CD8-positive, alpha-beta memory T cell (primary cell): Measurements from ENCODE around the gene NCKAP5. TPM values are rescaled to one million over a fixed set of nuclear protein-coding genes. Genes with fewer than 3 reads are reported as not detected.

Source experiments
- CTCF ChIA-PET: fragments of 350-600 bp; sonication (Branson Sonifier 250); formaldehyde crosslinking; loops from one replicate; lab custom pipeline; 2021; ENCODE audit warnings: antibody characterized with exemption; lab: Charles Lee
- POLR2A ChIA-PET: fragments of 350-600 bp; sonication (Branson Sonifier 250); formaldehyde crosslinking; loops from one replicate; lab custom pipeline; 2021; ENCODE audit warnings: antibody characterized with exemption; lab: Charles Lee
- DNase-seq, 5 donors: peaks; one replicate each; pipeline versions ENCODE4 v3.0.0 to v3.0.0-alpha.2; 2020 to 2022; ENCODE audit warnings: mixed read lengths in 1 of 5
- H3K27ac ChIP-seq: one replicate; pipeline ENCODE4 v1.7.0; 2013; ENCODE audit warnings: low read depth, mild to moderate bottlenecking, low read length, moderate library complexity
- H3K27me3 ChIP-seq: 2 replicates; pipeline ENCODE4 v1.7.0; 2013; ENCODE audit warnings: low read length, mild to moderate bottlenecking; ENCODE audit not compliant: insufficient read depth, poor library complexity, severe bottlenecking
- H3K36me3 ChIP-seq: 2 replicates; pipeline ENCODE4 v1.7.0; 2013; ENCODE audit warnings: mild to moderate bottlenecking, low read length, moderate library complexity; ENCODE audit not compliant: insufficient read depth
- H3K4me1 ChIP-seq: 2 replicates; pipeline ENCODE4 v1.7.0; 2013; ENCODE audit warnings: mild to moderate bottlenecking, low read length, moderate library complexity; ENCODE audit not compliant: insufficient read depth
- H3K4me3 ChIP-seq: 2 replicates; pipeline ENCODE4 v1.7.0; 2013; ENCODE audit warnings: mild to moderate bottlenecking, low read length
- H3K9me3 ChIP-seq: 2 replicates; pipeline ENCODE4 v1.7.0; 2013; ENCODE audit warnings: mild to moderate bottlenecking, low read length
- H3K27ac Mint-ChIP-seq, 8 donors: one replicate each; pipeline ENCODE4 v1.8.0; 2020 to 2021; ENCODE audit warnings: mixed read lengths in 8 of 8, mild to moderate bottlenecking in 6 of 8, inconsistent platforms in 3 of 8, moderate library complexity in 3 of 8
- H3K27me3 Mint-ChIP-seq, 2 donors: one replicate each; pipeline ENCODE4 v1.8.0; 2020 to 2021; ENCODE audit warnings: mixed read lengths in 2 of 2, mild to moderate bottlenecking in 1 of 2, moderate library complexity in 1 of 2
- H3K36me3 Mint-ChIP-seq, 3 donors: one replicate each; pipeline ENCODE4 v1.8.0; 2020 to 2021; ENCODE audit warnings: mixed read lengths in 3 of 3, inconsistent platforms in 1 of 3, mild to moderate bottlenecking in 1 of 3
- H3K4me1 Mint-ChIP-seq, 3 donors: one replicate each; pipeline ENCODE4 v1.8.0; 2020 to 2021; ENCODE audit warnings: mixed read lengths in 3 of 3, inconsistent platforms in 1 of 3, mild to moderate bottlenecking in 1 of 3
- H3K4me3 Mint-ChIP-seq, 7 donors: one replicate each; pipeline ENCODE4 v1.8.0; 2020 to 2021; ENCODE audit warnings: mixed read lengths in 7 of 7, mild to moderate bottlenecking in 6 of 7, moderate library complexity in 4 of 7, inconsistent platforms in 2 of 7
- H3K9me3 Mint-ChIP-seq, 5 donors: one replicate each; pipeline ENCODE4 v1.8.0; 2020 to 2022; ENCODE audit warnings: mixed read lengths in 5 of 5, mild to moderate bottlenecking in 3 of 5, moderate library complexity in 2 of 5, inconsistent platforms in 1 of 5
- polyA plus RNA-seq: library from polyadenylated mRNA; unstranded; fragments of 300-500 nt; fragmentation: Illumina TruSeq; gene quantifications from one replicate; pipeline ENCODE4 v1.2.3, GENCODE V29; 2021
- total RNA-seq, 2 experiments: library from RNA; stranded (reverse); gene quantifications; one replicate each; pipeline ENCODE4 v1.2.3, GENCODE V29; 2021

Gene NCKAP5
- total and polyA plus RNA-seq, 3 experiments from 2014 or later: not detected

DNA sequence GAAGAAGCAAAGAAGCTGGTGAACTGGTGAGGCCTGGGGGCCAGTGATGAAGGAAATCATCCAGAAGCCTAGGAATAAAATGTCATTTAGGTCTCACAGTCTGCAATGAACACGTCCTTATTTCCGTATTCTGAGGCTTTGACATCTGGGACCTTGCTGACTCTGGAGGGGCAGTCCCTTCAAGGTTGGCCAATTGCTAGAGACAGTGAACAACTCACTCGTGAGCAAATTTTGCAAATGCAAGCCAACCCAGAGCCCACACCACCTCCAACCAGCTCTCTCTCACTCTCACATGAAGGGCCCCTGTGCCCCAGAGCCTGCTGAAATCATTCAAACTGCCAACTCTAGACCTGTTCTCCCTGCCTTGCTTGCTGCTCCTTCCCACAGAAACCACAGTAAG, 619.2 kb downstream of the NCKAP5 start:
- Mint-ChIP-seq H3K27me3 (no peaks in the 10 kb centered on the region), H3K27ac (no peak overlapping the region), H3K36me3 (no peaks in the 10 kb centered on the region), H3K9me3 (peaks cover 0 to 10% (median 7%) of the 10 kb centered on the region in 5 donors), H3K4me3 (no peak overlapping the region), H3K4me1 (no peaks in the 10 kb centered on the region)
- no peaks in the 10 kb centered on the region for H3K36me3 ChIP-seq
- no peaks in the 10 kb centered on the region for H3K9me3 ChIP-seq
- ChIA-PET CTCF (no interaction called here), POLR2A (no interaction called here)
- no peaks in the 10 kb centered on the region for H3K27me3 ChIP-seq
- DNase-seq: no peak
- no peaks in the 10 kb centered on the region for H3K4me1 ChIP-seq
- H3K4me3 ChIP-seq: no peak overlapping the region
- H3K27ac ChIP-seq: no peak overlapping the region

DNA sequence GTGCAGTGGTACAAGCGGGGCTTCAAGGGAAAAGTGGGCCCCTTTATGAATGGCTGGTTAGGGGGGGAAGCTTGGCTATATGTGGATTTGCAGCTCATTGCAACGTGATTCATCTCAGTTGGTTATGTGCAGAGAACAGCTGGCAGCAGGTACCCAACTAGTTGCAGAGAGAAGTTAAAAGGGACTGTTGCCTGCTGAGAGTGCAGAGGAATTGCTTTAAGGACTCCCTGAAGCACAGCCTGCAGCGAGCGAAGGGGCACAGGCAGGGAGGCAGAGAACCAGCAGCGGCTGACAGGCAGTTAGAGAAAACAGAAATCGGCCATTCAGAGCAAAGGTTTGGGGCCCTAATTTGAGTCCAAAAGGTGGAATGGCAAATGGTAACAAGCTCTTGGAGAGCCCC, 620.1 kb downstream of the NCKAP5 start:
- Mint-ChIP-seq H3K4me3 (no peak overlapping the region), H3K4me1 (no peaks in the 10 kb centered on the region), H3K9me3 (peaks cover 0 to 11% (median 6%) of the 10 kb centered on the region in 5 donors), H3K36me3 (no peaks in the 10 kb centered on the region), H3K27ac (no peak overlapping the region), H3K27me3 (no peaks in the 10 kb centered on the region)
- DNase-seq: no peak
- Histone ChIP-seq H3K9me3 (no peaks in the 10 kb centered on the region), H3K4me1 (no peaks in the 10 kb centered on the region), H3K27ac (no peak overlapping the region), H3K36me3 (no peaks in the 10 kb centered on the region), H3K27me3 (no peaks in the 10 kb centered on the region), H3K4me3 (no peak overlapping the region)
- ChIA-PET POLR2A (no interaction called here), CTCF (no interaction called here)

DNA sequence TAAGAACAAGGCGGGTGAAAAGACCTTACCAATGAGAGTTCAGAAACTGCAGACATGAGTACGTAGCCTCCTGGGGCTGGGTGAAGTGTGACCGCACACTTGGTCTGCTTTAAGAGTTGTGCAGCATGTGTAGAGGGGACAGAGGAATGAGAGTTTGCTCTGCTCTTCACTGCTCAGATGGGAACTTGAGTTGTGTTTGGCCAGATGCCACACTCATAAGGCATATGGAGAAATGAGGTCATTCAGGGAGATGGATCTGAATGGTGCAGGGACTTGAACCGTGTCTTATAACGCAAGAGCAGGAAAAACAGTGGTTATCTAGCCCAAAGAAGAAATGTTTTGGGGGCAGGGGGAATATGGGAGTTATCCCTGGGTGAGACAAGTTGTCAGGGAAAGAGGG, 624.4 kb downstream of the NCKAP5 start:
- H3K27ac ChIP-seq: no peak overlapping the region
- no peaks in the 10 kb centered on the region for H3K27me3 Mint-ChIP-seq
- H3K36me3 Mint-ChIP-seq: no peaks in the 10 kb centered on the region
- ChIA-PET POLR2A (no interaction called here), CTCF (no interaction called here)
- H3K4me1 ChIP-seq: no peaks in the 10 kb centered on the region
- H3K4me3 Mint-ChIP-seq: no peak overlapping the region
- no peaks in the 10 kb centered on the region for H3K36me3 ChIP-seq
- H3K9me3 Mint-ChIP-seq: peaks cover 0 to 10% (median 6%) of the 10 kb centered on the region in 5 donors
- H3K27me3 ChIP-seq: no peaks in the 10 kb centered on the region
- H3K4me3 ChIP-seq: no peak overlapping the region
- H3K4me1 Mint-ChIP-seq: no peaks in the 10 kb centered on the region
- no peaks in the 10 kb centered on the region for H3K9me3 ChIP-seq
- no peak for DNase-seq
- no peak overlapping the region for H3K27ac Mint-ChIP-seq

DNA sequence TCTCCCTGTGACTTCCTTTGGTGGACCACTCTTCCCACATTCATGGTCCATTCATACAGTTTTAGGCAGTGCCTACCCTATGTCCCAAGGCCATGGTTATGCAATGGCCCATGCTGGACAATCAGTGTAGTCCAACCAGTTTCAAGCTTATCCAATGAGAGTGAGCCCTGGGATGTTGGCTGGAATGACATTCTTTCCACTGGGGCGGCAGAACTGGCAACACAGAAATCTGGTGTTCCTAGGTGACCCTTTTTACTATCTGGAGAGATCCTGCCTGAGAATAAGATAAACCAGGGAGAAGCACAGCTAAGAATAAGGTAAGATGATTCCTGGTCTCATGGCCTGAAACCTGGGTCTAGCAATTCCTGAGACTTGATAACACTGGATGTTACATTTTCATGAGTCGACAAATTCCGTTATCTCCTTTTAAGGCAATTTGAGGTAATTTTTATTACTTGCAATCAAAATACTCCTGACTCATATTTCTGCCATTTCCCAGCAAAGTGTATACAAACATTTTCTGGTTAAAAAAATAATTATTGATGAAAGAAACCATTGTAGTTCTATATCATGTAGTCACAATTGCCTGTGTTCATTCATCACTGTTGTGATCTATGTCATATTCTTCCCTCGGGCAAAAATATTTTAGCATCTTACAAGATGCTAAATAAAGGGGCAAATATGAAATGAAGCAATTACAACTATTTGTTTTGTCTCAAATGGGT, 626.8 kb downstream of the NCKAP5 start:
- POLR2A ChIA-PET: no interaction called here

DNA sequence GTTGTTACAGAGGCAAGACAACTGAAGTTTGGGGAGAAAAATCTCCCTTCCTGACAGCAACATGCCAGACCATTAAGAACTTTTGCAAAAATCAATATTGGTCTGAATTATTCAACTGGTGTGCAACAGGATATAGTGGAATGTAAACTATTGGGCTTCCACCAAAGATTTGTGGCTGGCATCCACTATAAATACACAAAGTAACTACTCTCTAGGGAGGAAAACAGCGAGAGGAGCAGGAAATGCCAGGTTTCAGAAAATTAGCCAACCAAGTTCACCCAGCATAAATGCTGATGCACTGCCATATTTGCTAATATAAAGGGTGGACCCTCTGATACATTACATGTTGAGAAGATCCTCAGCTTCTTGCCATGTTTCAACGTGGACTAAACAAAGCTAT, 630.6 kb downstream of the NCKAP5 start:
- Histone ChIP-seq H3K27ac (no peak overlapping the region), H3K27me3 (no peaks in the 10 kb centered on the region), H3K4me1 (no peaks in the 10 kb centered on the region), H3K4me3 (no peak overlapping the region), H3K36me3 (no peaks in the 10 kb centered on the region), H3K9me3 (no peaks in the 10 kb centered on the region)
- no peak overlapping the region for H3K27ac Mint-ChIP-seq
- no peaks in the 10 kb centered on the region for H3K36me3 Mint-ChIP-seq
- no peak overlapping the region for H3K4me3 Mint-ChIP-seq
- no peak for DNase-seq
- POLR2A ChIA-PET: no interaction called here
- CTCF ChIA-PET: no interaction called here
- no peaks in the 10 kb centered on the region for H3K27me3 Mint-ChIP-seq
- H3K9me3 Mint-ChIP-seq: peaks cover 0 to 14% (median 11%) of the 10 kb centered on the region in 5 donors
- H3K4me1 Mint-ChIP-seq: no peaks in the 10 kb centered on the region

More for the DNA sequence above, 626.8 kb downstream of the NCKAP5 start:
- no peak overlapping the region for H3K4me3 ChIP-seq
- no peak overlapping the region for H3K4me3 Mint-ChIP-seq
- H3K4me1 Mint-ChIP-seq: no peaks in the 10 kb centered on the region
- no peaks in the 10 kb centered on the region for H3K36me3 ChIP-seq
- H3K36me3 Mint-ChIP-seq: no peaks in the 10 kb centered on the region
- no peaks in the 10 kb centered on the region for H3K9me3 ChIP-seq
- CTCF ChIA-PET: no interaction called here
- H3K4me1 ChIP-seq: no peaks in the 10 kb centered on the region
- DNase-seq: no peak
- H3K27ac Mint-ChIP-seq: no peak overlapping the region
- H3K27me3 ChIP-seq: no peaks in the 10 kb centered on the region
- H3K9me3 Mint-ChIP-seq: peaks cover 0 to 14% (median 4%) of the 10 kb centered on the region in 5 donors
- H3K27ac ChIP-seq: no peak overlapping the region
- H3K27me3 Mint-ChIP-seq: no peaks in the 10 kb centered on the region

DNA sequence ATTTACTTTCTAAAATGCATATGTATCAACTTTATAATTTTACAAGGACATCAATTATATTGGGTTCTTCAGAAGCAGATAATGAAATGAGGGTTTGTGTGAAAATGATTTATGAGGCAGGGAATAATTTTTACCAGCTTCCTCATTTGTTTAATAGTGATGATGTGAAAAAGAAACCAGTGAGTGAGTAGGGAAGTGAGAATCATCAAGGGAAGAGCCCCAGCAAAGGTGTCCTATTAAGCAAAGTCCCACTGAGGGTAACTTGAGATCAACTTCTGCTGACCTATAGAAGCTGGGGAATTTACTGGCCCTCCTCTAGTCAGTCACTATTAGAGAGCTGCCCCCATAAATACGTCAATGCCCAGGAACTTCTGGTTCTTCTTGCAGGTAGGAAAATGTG, 631.5 kb downstream of the NCKAP5 start:
- Histone ChIP-seq H3K27ac (no peak overlapping the region), H3K36me3 (no peaks in the 10 kb centered on the region), H3K4me1 (no peaks in the 10 kb centered on the region), H3K27me3 (no peaks in the 10 kb centered on the region), H3K9me3 (no peaks in the 10 kb centered on the region), H3K4me3 (no peak overlapping the region)
- Mint-ChIP-seq H3K4me1 (no peaks in the 10 kb centered on the region), H3K36me3 (no peaks in the 10 kb centered on the region), H3K4me3 (no peak overlapping the region), H3K27me3 (no peaks in the 10 kb centered on the region), H3K9me3 (peaks cover 0 to 14% (median 11%) of the 10 kb centered on the region in 5 donors), H3K27ac (no peak overlapping the region)
- POLR2A ChIA-PET: no interaction called here
- no peak for DNase-seq
- CTCF ChIA-PET: no interaction called here

DNA sequence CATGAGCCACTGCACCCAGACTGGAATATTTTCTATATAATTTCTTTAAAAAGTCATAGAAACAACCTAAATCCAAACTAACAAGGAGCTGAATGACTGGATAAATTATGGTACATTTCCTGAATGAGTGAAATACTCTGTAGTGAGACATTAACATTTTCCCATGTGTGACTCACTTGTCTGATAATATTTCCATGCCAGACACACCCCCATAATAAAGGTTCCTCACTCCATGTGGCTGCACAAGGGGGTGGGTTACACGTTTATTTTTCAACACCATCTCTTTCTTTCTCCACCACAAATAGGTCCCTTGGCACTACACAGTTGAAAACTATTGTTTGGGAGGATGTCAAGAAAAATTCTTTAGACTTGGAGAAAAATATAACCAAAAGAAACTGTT, 632.0 kb downstream of the NCKAP5 start:
- CTCF ChIA-PET: no interaction called here
- no peak overlapping the region for H3K4me3 Mint-ChIP-seq
- no peak overlapping the region for H3K27ac Mint-ChIP-seq

DNA sequence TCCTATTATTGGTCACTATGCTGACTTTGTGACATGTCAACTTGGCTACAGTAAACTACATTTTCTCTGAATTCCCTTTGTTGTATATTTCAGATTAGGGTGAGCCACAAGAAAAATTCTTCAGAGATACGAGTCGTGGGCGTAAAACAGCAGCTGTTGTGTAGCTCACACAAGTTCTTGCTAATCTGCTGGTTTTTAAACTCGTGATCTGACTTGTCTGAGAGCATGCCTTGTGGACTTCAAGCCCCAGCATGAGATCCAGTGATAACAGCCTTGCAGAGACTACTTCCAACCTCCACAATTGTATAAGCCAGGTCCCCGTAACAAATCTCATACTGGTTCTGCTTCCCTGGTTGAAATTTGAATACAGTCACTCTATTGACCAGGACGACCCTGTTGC, 638.5 kb downstream of the NCKAP5 start:
- H3K27me3 Mint-ChIP-seq: no peaks in the 10 kb centered on the region
- ChIA-PET CTCF (no interaction called here), POLR2A (no interaction called here)
- H3K27me3 ChIP-seq: no peaks in the 10 kb centered on the region
- no peak overlapping the region for H3K4me3 Mint-ChIP-seq
- no peaks in the 10 kb centered on the region for H3K36me3 ChIP-seq
- no peak overlapping the region for H3K27ac ChIP-seq
- no peaks in the 10 kb centered on the region for H3K36me3 Mint-ChIP-seq
- no peaks in the 10 kb centered on the region for H3K4me1 Mint-ChIP-seq
- no peaks in the 10 kb centered on the region for H3K9me3 ChIP-seq
- DNase-seq: no peak
- no peak overlapping the region for H3K4me3 ChIP-seq
- peaks cover 0 to 8% (median 3%) of the 10 kb centered on the region in 5 donors for H3K9me3 Mint-ChIP-seq
- H3K27ac Mint-ChIP-seq: no peak overlapping the region
- H3K4me1 ChIP-seq: no peaks in the 10 kb centered on the region

More for the DNA sequence above, 632.0 kb downstream of the NCKAP5 start:
- POLR2A ChIA-PET: no interaction called here
- no peaks in the 10 kb centered on the region for H3K27me3 Mint-ChIP-seq
- H3K36me3 ChIP-seq: no peaks in the 10 kb centered on the region
- H3K9me3 Mint-ChIP-seq: peaks cover 0 to 14% (median 11%) of the 10 kb centered on the region in 5 donors
- no peak overlapping the region for H3K27ac ChIP-seq
- H3K36me3 Mint-ChIP-seq: no peaks in the 10 kb centered on the region
- no peaks in the 10 kb centered on the region for H3K27me3 ChIP-seq
- DNase-seq: no peak
- no peaks in the 10 kb centered on the region for H3K4me1 ChIP-seq
- no peaks in the 10 kb centered on the region for H3K9me3 ChIP-seq
- H3K4me3 ChIP-seq: no peak overlapping the region
- no peaks in the 10 kb centered on the region for H3K4me1 Mint-ChIP-seq
